ENCODE results near the gene SPATA32. TPM values are rescaled to one million over a fixed set of nuclear protein-coding genes. Genes with fewer than 3 reads are reported as not detected.

The SPATA32 gene
- total RNA-seq, 6 experiments from 2014 or later = not detected

- Histone ChIP-seq H3K4me3 (no peak overlapping the region), H3K27ac (no peak overlapping the region), H3K27me3 (no peaks in the 10 kb centered on the region), H3K36me3 (no peaks in the 10 kb centered on the region), H3K4me1 (peaks cover 0 to 53% (median 11%) of the 10 kb centered on the region in 4 donors), H3K9me3 (no peaks in the 10 kb centered on the region)
- intact Hi-C loops (cut with DNase I) = no loop called here
- WGBS (ENCODE audit: insufficient coverage, low coverage, low lambda C conversion rate, missing lambda C conversion rate) = 88% methylated on average over 4 of the region's 4 CpGs
- TF ChIP-seq CTCF (IDR thresholded peaks at IDR 0.05) (no peak), POLR2A (IDR thresholded peaks at IDR 0.05) (no peak)
- ATAC-seq (no peak), DNase-seq (no peak)
Observed at GRCh38 chr17:45301674-45302073, 39.8 kb upstream of the SPATA32 start.

GRCh38 chr17:45300060-45300751 is 38.3 kb upstream of the SPATA32 start:
- Histone ChIP-seq H3K36me3 (no peaks in the 10 kb centered on the region), H3K4me3 (no peak overlapping the region), H3K27ac (peak overlapping the region in 1 of 3 donors; percentile 38), H3K27me3 (no peaks in the 10 kb centered on the region), H3K4me1 (peaks cover 0 to 55% (median 9%) of the 10 kb centered on the region in 4 donors), H3K9me3 (no peaks in the 10 kb centered on the region)
- DNase-seq (no peak), ATAC-seq (peak in 3 of 4 donors; percentile 16 to 42 (median 28))
- 79% methylated on average over 6 of the region's 7 CpGs for WGBS (ENCODE audit: insufficient coverage, low coverage, low lambda C conversion rate, missing lambda C conversion rate)
- TF ChIP-seq CTCF (IDR thresholded peaks at IDR 0.05) (no peak), POLR2A (IDR thresholded peaks at IDR 0.05) (no peak)
- intact Hi-C loops (cut with DNase I) = no loop called here

GRCh38 chr17:45299361-45299760 is 37.5 kb upstream of the SPATA32 start:
- H3K27me3 ChIP-seq = no peaks in the 10 kb centered on the region
- H3K9me3 ChIP-seq = no peaks in the 10 kb centered on the region
- 47% methylated on average over 2 of the region's 2 CpGs for WGBS (ENCODE audit: insufficient coverage, low coverage, low lambda C conversion rate, missing lambda C conversion rate)
- peak overlapping the region in 1 of 3 donors; percentile 38 for H3K27ac ChIP-seq
- H3K4me1 ChIP-seq = peaks cover 0 to 63% (median 14%) of the 10 kb centered on the region in 4 donors
- DNase-seq (no peak), ATAC-seq (peak in 3 of 4 donors; percentile 25 to 33 (median 27))
- no peak overlapping the region for H3K4me3 ChIP-seq
- no peaks in the 10 kb centered on the region for H3K36me3 ChIP-seq
- no peak for TF ChIP-seq CTCF (IDR thresholded peaks at IDR 0.05)
- no peak for TF ChIP-seq POLR2A (IDR thresholded peaks at IDR 0.05)
- intact Hi-C loops (cut with DNase I) = no loop called here

GRCh38 chr17:45298546-45299285 is 36.8 kb upstream of the SPATA32 start:
- Histone ChIP-seq H3K9me3 (no peaks in the 10 kb centered on the region), H3K27ac (no peak overlapping the region), H3K4me3 (no peak overlapping the region), H3K4me1 (peaks cover 0 to 69% (median 16%) of the 10 kb centered on the region in 4 donors), H3K36me3 (no peaks in the 10 kb centered on the region), H3K27me3 (no peaks in the 10 kb centered on the region)
- intact Hi-C loops (cut with DNase I) = no loop called here
- no peak for DNase-seq
- ATAC-seq = no peak
- whole genome bisulfite sequencing (ENCODE audit: insufficient coverage, low coverage, low lambda C conversion rate, missing lambda C conversion rate) = 80% methylated on average over 7 of the region's 8 CpGs
- no peak for TF ChIP-seq CTCF (IDR thresholded peaks at IDR 0.05)
